HEK293 (cell line): ENCODE measurements around the gene NOSIP.

Experiments
- BCL11B ChIP-seq: fragments of 450-650 bp; formaldehyde crosslinking; IDR thresholded peaks from 2 replicates; pipeline ENCODE4 v1.5.1; 2016; ENCODE audit warnings: low read depth, missing biosample characterization, missing genetic modification characterization
- ELK4 ChIP-seq: IDR thresholded peaks from 2 replicates; pipeline ENCODE4 v1.6.1; 2011; ENCODE audit warnings: mild to moderate bottlenecking, low read depth, low read length, borderline replicate concordance
- HOXA7 ChIP-seq: sonication (generic); formaldehyde crosslinking; IDR thresholded peaks from 2 replicates; pipeline ENCODE4 v1.8.1; 2022; ENCODE audit warnings: missing genetic modification reagents, borderline replicate concordance
- KLF16 ChIP-seq: fragments of 450-650 bp; formaldehyde crosslinking; IDR thresholded peaks from 2 replicates; pipeline ENCODE4 v1.5.1; 2017; ENCODE audit warnings: missing biosample characterization, missing genetic modification characterization
- PRDM10 ChIP-seq: fragments of 450-650 bp; formaldehyde crosslinking; IDR thresholded peaks from 2 replicates; pipeline ENCODE4 v1.5.1; 2016; ENCODE audit warnings: missing biosample characterization, missing genetic modification characterization
- ZBTB10 ChIP-seq: fragments of 450-650 bp; formaldehyde crosslinking; IDR thresholded peaks from 2 replicates; pipeline ENCODE4 v1.5.1; 2016; ENCODE audit warnings: missing biosample characterization, missing genetic modification characterization
- ZBTB17 ChIP-seq: fragments of 450-650 bp; formaldehyde crosslinking; IDR thresholded peaks from 2 replicates; pipeline ENCODE4 v1.5.1; 2016; ENCODE audit warnings: missing biosample characterization, missing genetic modification characterization
- ZBTB48 ChIP-seq: fragments of 450-650 bp; formaldehyde crosslinking; IDR thresholded peaks from 2 replicates; pipeline ENCODE4 v1.5.1; 2016; ENCODE audit warnings: missing biosample characterization, missing genetic modification characterization
- ZBTB49 ChIP-seq: fragments of 450-650 bp; formaldehyde crosslinking; IDR thresholded peaks from 2 replicates; pipeline ENCODE4 v1.5.1; 2016; ENCODE audit warnings: missing biosample characterization, missing genetic modification characterization, low read depth
- ZFP3 ChIP-seq: fragments of 450-650 bp; formaldehyde crosslinking; IDR thresholded peaks from 2 replicates; pipeline ENCODE4 v1.5.1; 2016; ENCODE audit warnings: low read depth, missing biosample characterization, missing genetic modification characterization
- ZIC2 ChIP-seq: fragments of 450-650 bp; formaldehyde crosslinking; IDR thresholded peaks from 2 replicates; pipeline ENCODE4 v1.5.1; 2016; ENCODE audit warnings: missing biosample characterization, missing genetic modification characterization
- ZNF114 ChIP-seq: fragments of 450-650 bp; formaldehyde crosslinking; IDR thresholded peaks from 2 replicates; pipeline ENCODE4 v1.5.0; 2017; ENCODE audit warnings: missing biosample characterization, missing genetic modification characterization
- ZNF169 ChIP-seq: fragments of 450-650 bp; formaldehyde crosslinking; IDR thresholded peaks from 2 replicates; pipeline ENCODE4 v1.5.1; 2016; ENCODE audit warnings: missing biosample characterization, missing genetic modification characterization
- ZNF174 ChIP-seq: fragments of 450-650 bp; formaldehyde crosslinking; IDR thresholded peaks from 2 replicates; pipeline ENCODE4 v1.5.0; 2017; ENCODE audit warnings: missing biosample characterization, mild to moderate bottlenecking, missing genetic modification characterization
- ZNF18 ChIP-seq: fragments of 450-650 bp; formaldehyde crosslinking; IDR thresholded peaks from 2 replicates; pipeline ENCODE4 v1.5.1; 2016; ENCODE audit warnings: missing biosample characterization, missing genetic modification characterization
- ZNF362 ChIP-seq: fragments of 450-650 bp; formaldehyde crosslinking; IDR thresholded peaks from 2 replicates; pipeline ENCODE4 v1.5.1; 2016; ENCODE audit warnings: missing biosample characterization, missing genetic modification characterization
- ZNF37A ChIP-seq: fragments of 450-650 bp; IDR thresholded peaks from 2 replicates; pipeline ENCODE4 v1.5.1; 2018; ENCODE audit warnings: missing biosample characterization, missing genetic modification characterization
- ZNF544 ChIP-seq: fragments of 450-650 bp; formaldehyde crosslinking; IDR thresholded peaks from 2 replicates; pipeline ENCODE4 v1.5.0; 2017; ENCODE audit warnings: missing biosample characterization, missing genetic modification characterization
- ZNF580 ChIP-seq: fragments of 450-650 bp; formaldehyde crosslinking; IDR thresholded peaks from 2 replicates; pipeline ENCODE4 v1.5.1; 2016; ENCODE audit warnings: missing biosample characterization, missing genetic modification characterization
- ZNF626 ChIP-seq: fragments of 450-650 bp; sonication (Bioruptor Pico); formaldehyde crosslinking; IDR thresholded peaks from 2 replicates; pipeline ENCODE4 v1.5.1; 2018; ENCODE audit warnings: missing biosample characterization, missing genetic modification characterization, inconsistent platforms
- ZNF830 ChIP-seq: fragments of 450-650 bp; IDR thresholded peaks from 2 replicates; pipeline ENCODE4 v1.5.0; 2018; ENCODE audit warnings: missing biosample characterization, missing genetic modification characterization, low read depth, mild to moderate bottlenecking, moderate library complexity
- ZSCAN18 ChIP-seq: fragments of 450-650 bp; formaldehyde crosslinking; IDR thresholded peaks from 2 replicates; pipeline ENCODE4 v1.5.1; 2016; ENCODE audit warnings: missing biosample characterization, missing genetic modification characterization
- ZSCAN30 ChIP-seq: fragments of 450-650 bp; IDR thresholded peaks from 2 replicates; pipeline ENCODE4 v1.5.1; 2018; ENCODE audit warnings: missing biosample characterization, mild to moderate bottlenecking, missing genetic modification characterization, moderate library complexity
- ZXDB ChIP-seq: fragments of 450-650 bp; formaldehyde crosslinking; IDR thresholded peaks from 2 replicates; pipeline ENCODE4 v1.5.1; 2016; ENCODE audit warnings: missing biosample characterization, missing genetic modification characterization

The NOSIP gene

GRCh38 chr19:49533551-49534488, 46.5 kb downstream of the NOSIP start (continued):
- TF ChIP-seq ZBTB49, result no peak
- TF ChIP-seq ZNF114 (tag by site-specific recombination), result no peak
- peak; percentile 74 for TF ChIP-seq ZIC2 (tag by site-specific recombination)
- no peak; the same call in 1 of the 2 replicates for TF ChIP-seq ZBTB17
- TF ChIP-seq ZSCAN18 (tag by site-specific recombination), result no peak
- TF ChIP-seq ZNF169 (tag by site-specific recombination), result no peak
- 0 out of 2 replicates have a peak, but pooled peaks have one; percentile 32 for TF ChIP-seq HOXA7
- no peak for TF ChIP-seq BCL11B (tag by site-specific recombination)
- no peak for TF ChIP-seq ELK4
- no peak; the same call in 1 of the 2 replicates for TF ChIP-seq ZBTB48 (tag by site-specific recombination)
- TF ChIP-seq PRDM10 (tag by site-specific recombination), result peak; percentile 58; the same call in 1 of the 2 replicates
- TF ChIP-seq ZNF626 (tag by site-specific recombination), result no peak
- no peak for TF ChIP-seq ZNF544
- no peak for TF ChIP-seq ZNF580 (tag by site-specific recombination)
- no peak for TF ChIP-seq ZSCAN30 (tag by site-specific recombination)
- no peak for TF ChIP-seq ZNF362 (tag by site-specific recombination)
- no peak for TF ChIP-seq ZNF174 (tag by site-specific recombination)
- no peak for TF ChIP-seq ZNF830 (tag by site-specific recombination)
- no peak for TF ChIP-seq ZNF37A (tag by site-specific recombination)
- no peak for TF ChIP-seq ZFP3 (tag by site-specific recombination)
- 0 out of 2 replicates have a peak, but pooled peaks have one; percentile 21 for TF ChIP-seq ZXDB (tag by site-specific recombination)
- TF ChIP-seq ZNF18, result no peak
- TF ChIP-seq ZBTB10, result no peak
- TF ChIP-seq KLF16 (tag by site-specific recombination), result peak; percentile 94
